ENCODE data around the gene CHD9NB. TPM values are rescaled to one million over a fixed set of nuclear protein-coding genes. Genes with fewer than 3 reads are reported as not detected.
"Not testable (repeated sequence)": the region's sequence is repeated elsewhere in the genome, so short reads cannot be mapped to it uniquely, and the experiment has no call there.

The CHD9NB gene
- total RNA-seq, 3 donors from 2014 or later (not counting 1 experiment from before 2014, with no cell fraction given) = 0.26 TPM; not detected in 2

- no peak overlapping the region for H3K4me3 ChIP-seq (ENCODE audit: low read length)
- no peak for DNase-seq
- no peaks in the 10 kb centered on the region for H3K27me3 ChIP-seq (ENCODE audit: control insufficient read depth, insufficient read depth, low read length)
- H3K4me1 ChIP-seq (ENCODE audit: control insufficient read depth, insufficient read depth, low read length) = no peaks in the 10 kb centered on the region
- H3K9me3 ChIP-seq (ENCODE audit: control insufficient read depth, insufficient read depth, low read length) = no peaks in the 10 kb centered on the region
- peaks cover 10 to 44% of the 10 kb centered on the region in 2 donors for H3K4me1 Mint-ChIP-seq
- H3K4me3 Mint-ChIP-seq = no peak overlapping the region
- H3K36me3 ChIP-seq (ENCODE audit: control insufficient read depth, insufficient read depth, low read length) = peaks cover 2% of the 10 kb centered on the region
- no peaks in the 10 kb centered on the region for H3K9me3 Mint-ChIP-seq
- TF ChIP-seq CTCF (IDR thresholded peaks at IDR 0.05) = no peak
- 87% methylated on average over 7 of the region's 8 CpGs for WGBS (ENCODE audit: insufficient coverage)
- H3K36me3 Mint-ChIP-seq = no peaks in the 10 kb centered on the region
- H3K27ac ChIP-seq (ENCODE audit: low read length) = no peak overlapping the region
- intact Hi-C loops (cut with micrococcal nuclease) = no loop called here
- no peak overlapping the region for H3K27ac Mint-ChIP-seq
- no peak for ATAC-seq
- H3K27me3 Mint-ChIP-seq (ENCODE audit: low read depth in 2 of 2) = no peaks in the 10 kb centered on the region
Measured at GRCh38 chr16:53080345-53081031, 27.8 kb upstream of the CHD9NB start.

- H3K36me3 ChIP-seq (ENCODE audit: control insufficient read depth, insufficient read depth, low read length) = peaks cover 2% of the 10 kb centered on the region
- Mint-ChIP-seq H3K27ac (no peak overlapping the region), H3K9me3 (no peaks in the 10 kb centered on the region), H3K4me3 (no peak overlapping the region), H3K27me3 (ENCODE audit: low read depth in 2 of 2) (no peaks in the 10 kb centered on the region), H3K4me1 (peaks cover 8 to 47% of the 10 kb centered on the region in 2 donors), H3K36me3 (no peaks in the 10 kb centered on the region)
- no peaks in the 10 kb centered on the region for H3K27me3 ChIP-seq (ENCODE audit: control insufficient read depth, insufficient read depth, low read length)
- H3K27ac ChIP-seq (ENCODE audit: low read length) = no peak overlapping the region
- no peaks in the 10 kb centered on the region for H3K4me1 ChIP-seq (ENCODE audit: control insufficient read depth, insufficient read depth, low read length)
- no peak overlapping the region for H3K4me3 ChIP-seq (ENCODE audit: low read length)
- intact Hi-C loops (cut with micrococcal nuclease) = no loop called here
- WGBS (ENCODE audit: insufficient coverage) = 83% methylated on average over 6 of the region's 6 CpGs
- H3K9me3 ChIP-seq (ENCODE audit: control insufficient read depth, insufficient read depth, low read length) = no peaks in the 10 kb centered on the region
- no peak for ATAC-seq
- TF ChIP-seq CTCF (IDR thresholded peaks at IDR 0.05) = no peak
- DNase-seq = no peak
Measured at GRCh38 chr16:53078765-53079485, 26.2 kb upstream of the CHD9NB start.

- no peak for ATAC-seq
- peaks cover 2% of the 10 kb centered on the region for H3K36me3 ChIP-seq (ENCODE audit: control insufficient read depth, insufficient read depth, low read length)
- Mint-ChIP-seq H3K36me3 (no peaks in the 10 kb centered on the region), H3K27me3 (ENCODE audit: low read depth in 2 of 2) (no peaks in the 10 kb centered on the region), H3K9me3 (no peaks in the 10 kb centered on the region), H3K27ac (no peak overlapping the region), H3K4me3 (no peak overlapping the region), H3K4me1 (peaks cover 5 to 49% of the 10 kb centered on the region in 2 donors)
- H3K27me3 ChIP-seq (ENCODE audit: control insufficient read depth, insufficient read depth, low read length) = no peaks in the 10 kb centered on the region
- TF ChIP-seq CTCF (IDR thresholded peaks at IDR 0.05) = no peak
- H3K9me3 ChIP-seq (ENCODE audit: control insufficient read depth, insufficient read depth, low read length) = no peaks in the 10 kb centered on the region
- intact Hi-C loops (cut with micrococcal nuclease) = no loop called here
- no peak overlapping the region for H3K4me3 ChIP-seq (ENCODE audit: low read length)
- no CpG with 5 or more reads among the region's 2 CpGs for WGBS (ENCODE audit: insufficient coverage)
- no peak for DNase-seq
- H3K27ac ChIP-seq (ENCODE audit: low read length) = no peak overlapping the region
- no peaks in the 10 kb centered on the region for H3K4me1 ChIP-seq (ENCODE audit: control insufficient read depth, insufficient read depth, low read length)
Measured at GRCh38 chr16:53078247-53078646, 25.6 kb upstream of the CHD9NB start.

- H3K27me3 Mint-ChIP-seq (ENCODE audit: low read depth in 2 of 2); H3K9me3 Mint-ChIP-seq; DNase-seq; H3K36me3 Mint-ChIP-seq; intact Hi-C loops (cut with micrococcal nuclease); H3K36me3 ChIP-seq (ENCODE audit: control insufficient read depth, insufficient read depth, low read length); H3K9me3 ChIP-seq (ENCODE audit: control insufficient read depth, insufficient read depth, low read length); ATAC-seq; H3K4me3 ChIP-seq (ENCODE audit: low read length); H3K27me3 ChIP-seq (ENCODE audit: control insufficient read depth, insufficient read depth, low read length); H3K4me3 Mint-ChIP-seq; H3K27ac ChIP-seq (ENCODE audit: low read length); H3K27ac Mint-ChIP-seq: not testable (repeated sequence)
- WGBS (ENCODE audit: insufficient coverage) = 92% methylated on average over 5 of the region's 7 CpGs
- H3K4me1 ChIP-seq (ENCODE audit: control insufficient read depth, insufficient read depth, low read length) = peaks cover 13% of the 10 kb centered on the region
- peaks cover 12 to 55% of the 10 kb centered on the region in 2 donors for H3K4me1 Mint-ChIP-seq
Measured at GRCh38 chr16:53075461-53075860, 22.8 kb upstream of the CHD9NB start.

GRCh38 chr16:53074296-53074695 lies 21.6 kb upstream of the CHD9NB start:
- H3K27me3 ChIP-seq (ENCODE audit: control insufficient read depth, insufficient read depth, low read length); H3K4me3 Mint-ChIP-seq; DNase-seq; H3K27me3 Mint-ChIP-seq (ENCODE audit: low read depth in 2 of 2); H3K9me3 ChIP-seq (ENCODE audit: control insufficient read depth, insufficient read depth, low read length); H3K4me3 ChIP-seq (ENCODE audit: low read length); intact Hi-C loops (cut with micrococcal nuclease); H3K27ac Mint-ChIP-seq; H3K36me3 Mint-ChIP-seq; H3K9me3 Mint-ChIP-seq; ATAC-seq; H3K36me3 ChIP-seq (ENCODE audit: control insufficient read depth, insufficient read depth, low read length); H3K27ac ChIP-seq (ENCODE audit: low read length): not testable (repeated sequence)
- 81% methylated on average over 3 of the region's 3 CpGs for WGBS (ENCODE audit: insufficient coverage)
- peaks cover 24 to 61% of the 10 kb centered on the region in 2 donors for H3K4me1 Mint-ChIP-seq
- peaks cover 15% of the 10 kb centered on the region for H3K4me1 ChIP-seq (ENCODE audit: control insufficient read depth, insufficient read depth, low read length)

Measured in natural killer cell (primary cell).